ENCODE measurements around the gene ADD1.

Gene ADD1

GRCh38 chr4:2837110-2837903 lies 6.3 kb upstream of the ADD1 start:
- no peak for DNase-seq

GRCh38 chr4:2837904-2838496 lies 5.6 kb upstream of the ADD1 start:
- peak; percentile 72 for DNase-seq

- no peak for DNase-seq
These were observed 4.6 kb upstream of the ADD1 start for GRCh38 chr4:2839060-2839459.

GRCh38 chr4:2842687-2843262 lies 869 bp upstream of the ADD1 start:
- DNase-seq = no peak

GRCh38 chr4:2843941-2844584 lies 419 bp downstream of the ADD1 start:
- DNase-seq = peak; percentile 25

GRCh38 chr4:2846172-2846571 lies 2.5 kb downstream of the ADD1 start:
- peak; percentile 45 for DNase-seq

- DNase-seq = no peak
These were observed 3.7 kb downstream of the ADD1 start for GRCh38 chr4:2847302-2847871.

- no peak for DNase-seq
These were observed 4.8 kb downstream of the ADD1 start for GRCh38 chr4:2848449-2848848.

- DNase-seq = no peak
These were observed 5.9 kb downstream of the ADD1 start for GRCh38 chr4:2849267-2850152.

- DNase-seq = no peak
These were observed 7.5 kb downstream of the ADD1 start for GRCh38 chr4:2850966-2851798.

GRCh38 chr4:2852481-2852921 lies 8.9 kb downstream of the ADD1 start:
- DNase-seq = no peak

GRCh38 chr4:2855584-2855983 lies 11.9 kb downstream of the ADD1 start:
- no peak for DNase-seq

- DNase-seq = no peak
These were observed 12.6 kb downstream of the ADD1 start for GRCh38 chr4:2856266-2856665.

- DNase-seq = no peak
These were observed 13.8 kb downstream of the ADD1 start for GRCh38 chr4:2857349-2857927.

GRCh38 chr4:2858451-2859217 lies 15.0 kb downstream of the ADD1 start:
- DNase-seq = no peak

GRCh38 chr4:2859514-2859913 lies 15.9 kb downstream of the ADD1 start:
- DNase-seq = no peak

- no peak for DNase-seq
These were observed 17.0 kb downstream of the ADD1 start for GRCh38 chr4:2860391-2861348.

- DNase-seq = no peak
These were observed 18.2 kb downstream of the ADD1 start for GRCh38 chr4:2861631-2862436.

All from activated CD4-positive, alpha-beta T cell treated with anti-CD3 and anti-CD28 coated beads, Interleukin-2, Interleukin-6, amounts not matched to agents 100 ng/mL and 50 ng/mL, durations not matched to agents 16 hours and 8 hours (primary cell).